Stimulated activated CD8-positive, alpha-beta memory T cell treated with anti-CD3 and anti-CD28 coated beads, Interleukin-7, amount 100 ng/mL, for 4 hours (primary cell): ENCODE measurements around the gene HPSE2.

Experiments
- DNase-seq, 2 donors: peaks; one replicate each; pipeline ENCODE4 v3.0.0-alpha.2; 2020; ENCODE audit warnings: low read depth in 2 of 2

Gene HPSE2

GRCh38 chr10:98465866-98466265, 769.8 kb downstream of the HPSE2 start:
- no peak for DNase-seq

GRCh38 chr10:98463976-98464754, 771.5 kb downstream of the HPSE2 start:
- no peak for DNase-seq

GRCh38 chr10:98463016-98463415, 772.6 kb downstream of the HPSE2 start:
- no peak for DNase-seq

- DNase-seq, result no peak
Measured at GRCh38 chr10:98461500-98461842, 774.2 kb downstream of the HPSE2 start.

GRCh38 chr10:98460837-98461499, 774.7 kb downstream of the HPSE2 start:
- no peak for DNase-seq

- DNase-seq, result no peak
Measured at GRCh38 chr10:98458809-98459784, 776.6 kb downstream of the HPSE2 start.

- no peak for DNase-seq
Measured at GRCh38 chr10:98457721-98458120, 777.9 kb downstream of the HPSE2 start.

GRCh38 chr10:98456686-98457482, 778.8 kb downstream of the HPSE2 start:
- DNase-seq, result no peak

GRCh38 chr10:98456043-98456570, 779.5 kb downstream of the HPSE2 start:
- DNase-seq, result no peak

- DNase-seq, result no peak
Measured at GRCh38 chr10:98453729-98454128, 781.9 kb downstream of the HPSE2 start.

- no peak for DNase-seq
Measured at GRCh38 chr10:98450618-98451017, 785.0 kb downstream of the HPSE2 start.

GRCh38 chr10:98449287-98449686, 786.4 kb downstream of the HPSE2 start:
- no peak for DNase-seq

GRCh38 chr10:98446661-98447221, 788.9 kb downstream of the HPSE2 start, which contains the start of gene HPS1:
Gene HPS1, minus strand, starts transcription at chr10:98446935. Its CDS starts 3,695 bp downstream, at chr10:98443240.
- DNase-seq, result peak; percentile 57 to 78

- DNase-seq, result peak in 1 of 2 donors; percentile 30
Measured at GRCh38 chr10:98446151-98446660, 789.4 kb downstream of the HPSE2 start.

GRCh38 chr10:98445200-98445812, 790.3 kb downstream of the HPSE2 start:
- DNase-seq, result no peak

- no peak for DNase-seq
Measured at GRCh38 chr10:98444314-98445006, 791.2 kb downstream of the HPSE2 start.

GRCh38 chr10:98438715-98439114, 796.9 kb downstream of the HPSE2 start:
- no peak for DNase-seq

- DNase-seq, result no peak
Measured at GRCh38 chr10:98436704-98437103, 798.9 kb downstream of the HPSE2 start.

GRCh38 chr10:98435178-98435577, 800.5 kb downstream of the HPSE2 start:
- DNase-seq, result no peak
